HepG2 (cell line): ENCODE data around the gene PUDP.

Experiments
- CBFB ChIP-seq: sonication (generic); formaldehyde crosslinking; IDR thresholded peaks from 2 replicates; pipeline ENCODE4 v1.4.0; 2020; ENCODE audit warnings: missing genetic modification reagents
- CTCF ChIP-seq: sonication (generic); formaldehyde crosslinking; IDR thresholded peaks from 2 replicates; pipeline ENCODE4 v1.5.0; 2020; ENCODE audit warnings: mild to moderate bottlenecking, missing genetic modification reagents, moderate library complexity
- ETV6 ChIP-seq: sonication (generic); formaldehyde crosslinking; conservative IDR thresholded peaks from 2 replicates; pipeline ENCODE4 v1.4.0; 2020; ENCODE audit warnings: missing genetic modification reagents
- IRF9 ChIP-seq: sonication (generic); formaldehyde crosslinking; IDR thresholded peaks from 2 replicates; pipeline ENCODE4 v1.8.0; 2022; ENCODE audit warnings: missing genetic modification reagents, mild to moderate bottlenecking, borderline replicate concordance
- KDM4B ChIP-seq: sonication (generic); formaldehyde crosslinking; IDR thresholded peaks from 2 replicates; pipeline ENCODE4 v1.4.0; 2020; ENCODE audit warnings: missing genetic modification reagents
- PATZ1 ChIP-seq: sonication (generic); formaldehyde crosslinking; IDR thresholded peaks from 2 replicates; pipeline ENCODE4 v1.4.0; 2020; ENCODE audit warnings: missing genetic modification reagents
- POLR2A ChIP-seq, 2 experiments: IDR thresholded peaks; 2 replicates each; pipeline ENCODE4 v1.6.1; 2011; ENCODE audit warnings: low read depth in 2 of 2, low read length in 2 of 2, mild to moderate bottlenecking in 1 of 2, moderate library complexity in 1 of 2; ENCODE audit not compliant: insufficient read depth in 1 of 2
- POLR2AphosphoS5 ChIP-seq: IDR thresholded peaks from 2 replicates; pipeline ENCODE4 v1.6.1; 2012; ENCODE audit warnings: low read depth, low read length
- SRF ChIP-seq: IDR thresholded peaks from 2 replicates; pipeline ENCODE4 v1.6.1; 2011; ENCODE audit warnings: mild to moderate bottlenecking, low read depth, low read length, moderate library complexity
- TBP ChIP-seq: sonication (generic); formaldehyde crosslinking; IDR thresholded peaks from 2 replicates; pipeline ENCODE4 v1.5.0; 2020; ENCODE audit warnings: missing genetic modification reagents
- ZBED4 ChIP-seq: sonication (generic); formaldehyde crosslinking; IDR thresholded peaks from 2 replicates; pipeline ENCODE4 v1.4.0; 2020; ENCODE audit warnings: missing genetic modification reagents, borderline replicate concordance
- ZMAT3 ChIP-seq: sonication (generic); formaldehyde crosslinking; conservative IDR thresholded peaks from 2 replicates; pipeline ENCODE4 v1.7.0; 2021; ENCODE audit warnings: missing genetic modification reagents
- ZNF142 ChIP-seq: sonication (generic); formaldehyde crosslinking; IDR thresholded peaks from 2 replicates; pipeline ENCODE4 v1.4.0; 2020; ENCODE audit warnings: missing genetic modification reagents

- TF ChIP-seq ZNF142 (CRISPR knock-in tag) (no peak), ZMAT3 (no peak), POLR2AphosphoS5 (no peak), KDM4B (CRISPR knock-in tag) (no peak), SRF (no peak), CBFB (CRISPR knock-in tag) (no peak), POLR2A (IDR thresholded peaks at IDR 0.05; ENCODE audit: insufficient read depth in 1 of 2, low read depth in 2 of 2, low read length in 2 of 2) (no peak), PATZ1 (CRISPR knock-in tag) (no peak), ETV6 (CRISPR knock-in tag) (no peak), IRF9 (CRISPR knock-in tag) (no peak), CTCF (CRISPR knock-in tag) (no peak), TBP (no peak), ZBED4 (CRISPR knock-in tag) (no peak)
These were observed 458 bp downstream of the PUDP start, which contains the start of gene STS for GRCh38 chrX:7147413-7147977.
